SK-N-MC (cell line): ENCODE results near the gene CDRT4.

ENCODE experiments used
- EZH2 ChIP-seq: fragments of 200-600 bp; sonication (generic); IDR thresholded peaks from one replicate; pipeline ENCODE4 v1.6.1; 2017; ENCODE audit warnings: antibody characterized with exemption
- FOXP2 ChIP-seq: optimal IDR thresholded peaks from 2 replicates; pipeline ENCODE3; 2011; ENCODE audit warnings: mild to moderate bottlenecking, moderate library complexity; ENCODE audit not compliant: insufficient read depth; ENCODE audit errors: extremely low read length, control extremely low read depth

DNA sequence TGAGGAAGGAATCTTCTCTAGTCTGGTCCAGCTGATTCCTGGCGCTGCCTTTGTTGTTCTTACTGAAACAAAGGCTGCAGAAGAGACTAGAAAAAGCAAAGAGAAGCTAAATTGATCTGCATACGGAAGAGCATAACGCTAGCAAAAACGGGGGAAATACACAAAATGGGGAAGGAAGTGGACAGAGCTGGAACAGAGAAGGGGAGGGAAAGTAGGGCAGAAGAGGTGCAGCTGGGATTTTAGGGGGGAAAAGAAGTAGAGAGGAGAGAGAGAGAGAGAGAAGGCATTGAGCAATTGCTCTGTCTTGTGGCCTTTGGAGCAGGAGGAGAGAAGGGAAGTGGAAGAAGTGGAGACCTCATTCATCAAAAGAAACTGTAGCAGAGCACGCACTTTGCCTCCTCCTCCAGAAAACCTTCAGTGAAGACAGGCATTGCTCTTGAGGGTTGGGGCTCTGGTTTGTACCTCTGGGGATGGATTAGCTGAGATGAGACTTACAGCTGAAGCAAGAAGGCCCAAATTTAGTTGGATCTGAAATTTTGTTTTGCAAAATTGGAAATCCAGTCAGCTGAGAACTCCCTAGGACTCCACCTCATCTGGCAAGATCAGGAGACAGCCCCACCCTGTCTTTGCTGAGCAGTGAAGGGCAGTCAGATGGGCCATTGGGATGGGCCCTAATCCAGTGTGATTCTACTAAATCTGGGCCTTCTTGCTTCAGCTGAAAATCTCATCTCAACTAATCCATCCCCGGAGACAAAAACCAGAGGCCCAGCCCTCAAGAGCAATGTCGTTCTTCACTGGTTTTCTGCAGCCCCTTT, 55.8 kb downstream of the CDRT4 start:
- TF ChIP-seq EZH2 (no peak), FOXP2 (no peak)
